CD4-positive, alpha-beta T cell treated with Interferon alpha-2 for 1 hour (primary cell): Measurements from ENCODE around the gene MAPRE3.
"Not testable (repeated sequence)": the region's sequence is repeated elsewhere in the genome, so short reads cannot be mapped to it uniquely, and the experiment has no call there.

Experiments used
- DNase-seq, 2 donors: peaks; one replicate each; pipeline ENCODE4 v3.0.0-alpha.2; 2020 to 2022

Gene MAPRE3

DNA sequence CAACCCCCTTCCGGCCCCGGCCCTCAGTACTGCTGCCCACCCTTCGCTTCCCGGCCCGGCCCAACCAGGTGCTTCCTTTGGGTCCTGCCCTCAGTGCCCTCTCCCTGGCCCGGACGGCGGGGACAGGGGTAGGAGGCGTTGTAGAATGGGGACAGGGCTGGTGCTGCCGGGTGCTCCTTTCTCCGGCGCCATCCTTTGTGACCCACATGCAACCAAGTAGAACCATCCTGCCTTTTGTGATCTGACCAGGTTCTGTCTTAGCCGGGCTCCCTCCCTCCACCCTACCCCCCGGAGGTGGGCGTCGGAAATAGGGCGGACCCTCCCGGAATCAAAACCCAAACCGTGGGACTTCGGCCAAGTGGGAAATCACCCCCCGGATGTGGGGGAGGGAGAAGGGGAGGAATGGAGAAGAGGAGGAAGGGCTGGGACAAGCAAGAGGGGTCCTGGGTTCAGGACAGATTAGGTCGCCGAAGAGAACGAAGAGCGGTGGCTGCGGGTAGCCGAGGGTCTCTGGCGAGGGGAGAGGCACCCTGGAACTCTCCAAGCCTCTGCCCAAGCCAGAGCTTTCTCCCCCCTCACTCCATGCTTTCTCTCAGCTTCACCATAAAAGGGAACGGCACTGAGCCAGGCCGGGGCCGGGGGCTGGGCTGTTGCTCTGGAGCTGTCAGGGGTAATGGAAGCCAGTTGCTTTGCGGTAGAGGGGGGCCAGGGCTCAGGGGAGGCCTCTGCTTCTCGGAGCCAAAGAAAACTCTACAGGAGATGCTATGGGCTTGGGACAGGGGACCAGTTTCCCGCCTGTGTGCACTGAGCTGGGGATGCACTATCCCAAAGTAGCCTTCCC is 101.8 kb downstream of the MAPRE3 start:
- peak in 1 of 2 donors; percentile 57 for DNase-seq

DNA sequence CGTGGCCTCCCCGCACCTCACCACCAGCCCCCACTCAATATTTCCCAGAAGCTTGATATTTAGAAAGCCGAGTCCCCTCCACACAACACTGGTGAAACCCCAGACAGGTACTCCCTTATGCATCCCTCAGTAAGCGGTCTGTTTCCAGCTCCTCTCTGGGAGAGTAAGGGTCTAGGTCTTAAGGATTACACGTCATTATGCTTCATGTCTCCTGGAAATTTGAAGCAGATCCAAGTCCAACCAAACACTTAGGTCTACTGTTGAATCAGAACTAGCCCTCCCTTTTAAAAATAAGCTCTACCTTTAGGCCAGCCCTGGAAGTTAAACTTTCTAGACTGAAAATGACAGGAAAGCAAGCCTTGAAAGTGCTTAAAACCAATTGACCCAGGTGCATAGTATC is 102.5 kb downstream of the MAPRE3 start:
- DNase-seq: no peak

DNA sequence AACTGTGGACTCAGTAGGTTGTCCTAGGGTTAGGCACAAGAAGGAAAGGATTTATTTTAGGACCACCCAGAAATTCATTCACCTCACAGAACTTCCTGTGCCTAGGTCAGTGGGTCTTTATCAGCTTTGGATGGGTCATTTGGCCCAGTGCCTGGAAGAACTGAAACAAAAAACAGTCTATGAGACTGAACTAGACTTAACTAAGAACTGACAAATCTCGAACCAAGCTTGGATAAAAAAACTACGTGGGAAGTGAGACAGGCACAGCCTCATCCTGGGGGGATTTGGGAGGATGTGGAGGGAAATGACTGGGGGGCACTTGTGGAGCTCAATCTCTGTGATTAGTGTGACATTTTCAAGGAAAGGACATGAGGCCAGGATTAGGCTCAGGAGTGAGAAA is 103.3 kb downstream of the MAPRE3 start:
- no peak for DNase-seq

- DNase-seq: peak; percentile 29 to 61
Measured at GRCh38 chr2:27074738-27075565, 104.5 kb downstream of the MAPRE3 start.

- DNase-seq: not testable (repeated sequence)
Measured at GRCh38 chr2:27075566-27075871, 105.1 kb downstream of the MAPRE3 start.

- DNase-seq: no peak
Measured at GRCh38 chr2:27076323-27076722, 105.9 kb downstream of the MAPRE3 start.
